Activated CD8-positive, alpha-beta memory T cell treated with anti-CD3 and anti-CD28 coated beads, Interleukin-2, amount 50 U/mL, for 24 hours (primary cell): ENCODE data around the gene RANBP9.

ENCODE experiments used
- DNase-seq: peaks from one replicate; pipeline ENCODE4 v3.0.0-alpha.2; 2020; ENCODE audit errors: extremely low read depth

The RANBP9 gene

GRCh38 chr6:13653296-13653695 lies 58.3 kb downstream of the RANBP9 start:
- no peak for DNase-seq

GRCh38 chr6:13649393-13649792 lies 62.2 kb downstream of the RANBP9 start:
- DNase-seq, result no peak

- no peak for DNase-seq
Observed at GRCh38 chr6:13648850-13649249, 62.8 kb downstream of the RANBP9 start.

GRCh38 chr6:13643125-13643524 lies 68.5 kb downstream of the RANBP9 start:
- DNase-seq, result no peak

- no peak for DNase-seq
Observed at GRCh38 chr6:13641315-13641714, 70.3 kb downstream of the RANBP9 start.

- DNase-seq, result no peak
Observed at GRCh38 chr6:13638626-13639025, 73.0 kb downstream of the RANBP9 start.

GRCh38 chr6:13638014-13638413 lies 73.6 kb downstream of the RANBP9 start:
- DNase-seq, result no peak

- DNase-seq, result no peak
Observed at GRCh38 chr6:13635948-13636658, 75.5 kb downstream of the RANBP9 start.

- no peak for DNase-seq
Observed at GRCh38 chr6:13633343-13633742, 78.3 kb downstream of the RANBP9 start.

- DNase-seq, result no peak
Observed at GRCh38 chr6:13630499-13630898, 81.1 kb downstream of the RANBP9 start.

GRCh38 chr6:13629459-13630116 lies 82.0 kb downstream of the RANBP9 start:
- DNase-seq, result no peak

- DNase-seq, result no peak
Observed at GRCh38 chr6:13624871-13625288, 86.8 kb downstream of the RANBP9 start.

- DNase-seq, result no peak
Observed at GRCh38 chr6:13617066-13617465, 94.6 kb downstream of the RANBP9 start.

- DNase-seq, result no peak
Observed at GRCh38 chr6:13615792-13616120, 95.9 kb downstream of the RANBP9 start.

- DNase-seq, result peak; percentile 95
Observed at GRCh38 chr6:13614926-13615791, 96.5 kb downstream of the RANBP9 start, which contains the start of gene NOL7. Gene NOL7, plus strand, starts transcription at chr6:13615335. Its CDS starts 24 bp downstream, at chr6:13615359.

- DNase-seq, result no peak
Observed at GRCh38 chr6:13614126-13614925, 97.3 kb downstream of the RANBP9 start.

- DNase-seq, result no peak
Observed at GRCh38 chr6:13613029-13613594, 98.5 kb downstream of the RANBP9 start.

GRCh38 chr6:13611715-13612114 lies 99.9 kb downstream of the RANBP9 start:
- DNase-seq, result no peak

GRCh38 chr6:13605634-13606033 lies 106.0 kb downstream of the RANBP9 start:
- DNase-seq, result no peak

GRCh38 chr6:13604546-13605416 lies 106.9 kb downstream of the RANBP9 start:
- no peak for DNase-seq
